Measurements from ENCODE around the gene PCDHGA1.

PCDHGA1 gene

DNA sequence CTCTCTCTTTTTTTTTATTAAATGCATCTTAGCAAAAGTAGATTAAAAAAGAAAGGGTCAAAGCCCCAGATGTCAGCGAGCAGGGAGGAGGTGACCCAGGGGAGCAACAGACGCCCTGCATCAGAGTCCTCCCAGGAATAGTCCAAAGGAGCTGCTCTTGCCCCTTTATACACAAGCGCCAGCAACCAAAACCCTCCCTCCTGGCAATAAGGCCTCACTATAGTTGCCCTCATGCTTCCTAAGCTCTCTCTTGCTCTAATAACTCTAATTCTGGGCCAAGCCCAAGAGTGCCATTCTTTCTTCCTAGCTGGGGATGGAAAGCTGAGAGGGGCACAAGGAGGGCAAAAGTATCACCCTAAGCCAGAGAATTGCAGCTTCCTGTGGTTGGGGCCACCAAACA, 184.8 kb downstream of the PCDHGA1 start:
- no peak for DNase-seq

- no peak for DNase-seq
Measured at GRCh38 chr5:141515946-141516671, 185.8 kb downstream of the PCDHGA1 start.

- DNase-seq = no peak
Measured at GRCh38 chr5:141516672-141517025, 186.3 kb downstream of the PCDHGA1 start.

- no peak for DNase-seq
Measured at GRCh38 chr5:141517312-141517711, 187.0 kb downstream of the PCDHGA1 start.

DNA sequence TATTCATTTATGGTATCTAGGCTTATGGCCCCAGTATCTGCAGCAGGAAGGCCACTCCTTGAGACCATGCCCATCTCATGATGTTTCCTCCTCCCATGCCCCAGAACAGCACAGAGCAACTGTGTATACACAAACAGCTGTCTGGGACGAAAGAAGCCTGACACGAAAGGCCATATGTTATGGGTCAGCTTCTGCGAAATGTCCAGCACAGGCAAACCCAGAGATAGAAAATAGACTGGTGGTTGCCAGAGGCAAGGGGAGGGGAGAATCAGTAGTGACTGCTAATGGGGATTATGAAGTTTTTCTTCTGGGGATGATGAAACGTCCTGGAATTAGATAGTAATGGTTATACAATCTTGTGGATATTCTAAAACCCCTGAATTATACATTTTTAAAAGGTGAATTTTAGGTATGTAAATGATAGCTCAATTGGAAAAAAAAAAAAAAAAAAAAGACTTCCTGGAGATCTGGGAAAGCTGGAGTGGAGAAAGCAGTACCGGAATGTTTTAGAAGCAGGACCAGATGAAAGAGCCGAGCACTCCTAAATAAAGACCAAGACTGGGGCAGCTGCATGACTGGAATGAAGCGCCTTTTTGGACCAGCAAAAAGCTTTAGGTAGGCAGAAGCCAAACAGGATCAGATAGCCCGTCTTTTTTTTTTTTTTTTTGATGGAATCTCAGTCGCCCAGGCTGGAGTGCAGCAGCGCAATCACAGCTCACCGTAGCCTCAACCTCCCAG, 187.7 kb downstream of the PCDHGA1 start:
- peak; percentile 77 for DNase-seq

- DNase-seq = peak; percentile 36
Measured at GRCh38 chr5:141518618-141519015, 188.3 kb downstream of the PCDHGA1 start.

DNA sequence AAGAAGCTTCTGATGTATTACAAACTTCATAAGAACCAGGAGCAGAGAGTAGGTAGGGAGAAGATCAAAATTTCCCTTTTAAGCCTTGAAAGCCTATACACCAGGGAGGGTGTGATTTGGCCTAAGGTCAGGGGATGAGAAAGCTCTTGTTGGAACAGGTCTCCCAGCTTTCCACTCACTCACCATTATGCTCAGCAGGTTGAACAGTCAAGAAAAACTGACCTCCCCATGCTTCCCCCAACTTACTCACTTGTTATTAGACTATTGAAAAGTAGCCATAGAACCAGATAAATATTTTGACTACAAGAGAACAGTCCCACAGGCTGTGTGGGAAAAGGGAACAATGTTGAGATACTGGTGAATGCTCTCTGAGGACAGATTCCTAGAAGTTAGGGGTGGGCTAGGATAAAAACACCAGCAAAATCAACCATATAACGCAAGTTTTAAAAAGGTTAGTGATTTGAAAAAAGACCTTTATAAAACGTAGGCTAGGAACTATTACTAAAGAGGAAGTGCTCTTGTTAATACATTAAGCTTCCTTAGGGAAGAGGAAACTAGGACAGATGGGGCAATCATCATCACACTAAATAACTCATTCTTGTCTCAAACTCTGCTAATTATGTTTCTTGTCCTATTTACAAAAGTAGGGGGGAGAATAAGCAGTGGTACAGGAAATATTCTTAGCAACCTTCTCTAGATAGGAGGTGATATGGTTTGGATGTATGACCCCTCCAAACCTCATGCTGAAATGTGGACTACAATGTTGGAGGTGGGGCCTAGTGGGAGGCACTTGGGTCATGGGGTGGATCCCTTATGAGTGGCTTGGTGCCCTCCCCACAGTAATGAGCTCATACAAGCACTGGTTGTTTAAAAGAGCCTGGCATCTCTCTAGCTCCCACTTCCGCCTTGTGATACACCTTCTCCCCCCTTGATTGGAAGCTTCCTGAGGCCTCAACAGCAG, 189.6 kb downstream of the PCDHGA1 start:
- DNase-seq = no peak

DNA sequence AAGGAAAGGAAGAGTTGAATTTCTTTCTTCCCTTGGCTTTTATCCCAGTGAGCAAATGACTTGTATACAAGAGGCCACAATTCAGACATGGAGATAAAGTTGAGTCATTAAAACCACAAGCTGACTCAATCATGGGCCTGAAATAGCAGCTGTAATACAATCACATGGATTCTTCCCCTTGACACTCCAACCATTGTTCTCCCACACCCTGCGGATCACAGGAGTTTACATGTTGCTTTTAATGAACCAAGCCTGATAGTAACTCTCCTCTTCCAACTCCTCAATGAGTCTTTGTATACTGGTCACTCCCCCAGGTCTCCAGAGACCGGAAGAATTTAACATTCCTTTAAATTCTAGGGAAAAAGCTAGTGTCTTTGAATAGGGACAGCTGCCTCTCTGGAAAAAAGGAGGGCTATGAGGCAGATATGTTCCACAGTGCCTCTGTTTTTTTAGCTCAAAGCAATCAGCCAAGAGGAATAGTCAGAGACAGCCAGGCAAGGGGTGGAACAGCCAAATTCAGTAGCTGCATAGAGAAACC, 191.0 kb downstream of the PCDHGA1 start:
- peak; percentile 99 for DNase-seq

GRCh38 chr5:141522301-141522700, 192.0 kb downstream of the PCDHGA1 start:
- no peak for DNase-seq

- DNase-seq = no peak
Measured at GRCh38 chr5:141523991-141524390, 193.7 kb downstream of the PCDHGA1 start.

DNA sequence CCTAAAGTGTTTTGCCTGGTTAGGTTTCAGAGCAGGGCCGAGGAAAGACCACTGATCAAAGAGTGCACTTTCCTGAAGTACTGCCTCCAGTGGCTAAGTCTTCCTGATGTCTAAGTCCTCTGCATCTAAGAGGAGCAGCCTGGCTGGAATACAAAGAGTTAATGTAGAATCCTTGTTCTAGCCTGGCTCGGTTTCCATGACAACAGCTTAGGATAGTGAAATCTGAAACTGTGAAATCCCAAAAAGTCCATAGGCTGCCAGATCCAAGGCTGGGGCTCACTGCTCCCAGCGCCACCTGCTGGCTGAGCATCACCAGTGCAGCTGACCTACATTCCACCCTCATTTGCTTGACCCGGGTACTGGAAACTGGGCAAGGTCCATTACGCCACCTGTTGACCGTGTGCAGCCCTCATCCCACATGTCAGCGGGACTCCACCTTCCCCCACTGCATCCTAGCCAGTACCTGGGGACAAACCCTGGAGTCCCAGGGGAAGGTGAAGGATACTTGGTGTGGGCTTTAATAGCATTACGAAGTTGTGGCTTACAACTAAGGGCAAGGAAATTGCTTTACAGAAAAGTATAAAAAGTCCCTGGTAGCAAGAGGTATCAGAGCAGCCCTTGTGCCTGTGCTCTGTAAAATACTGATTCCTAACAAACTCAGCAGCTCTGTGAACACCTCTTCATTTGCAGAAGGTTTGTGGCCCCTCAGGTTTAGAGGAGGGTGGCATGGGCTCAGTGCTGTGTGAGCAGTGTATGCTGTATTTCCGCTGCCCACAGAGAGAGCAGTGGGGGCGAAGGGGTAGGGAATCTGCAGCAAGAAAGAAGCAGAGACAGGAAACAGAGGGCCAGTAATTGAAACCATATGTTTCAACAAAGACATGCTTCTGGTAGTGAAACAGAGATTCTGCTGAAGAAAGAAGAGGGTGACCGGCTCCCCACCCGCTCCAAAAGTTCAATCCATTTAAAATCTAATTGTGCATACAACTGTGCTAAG, 194.6 kb downstream of the PCDHGA1 start:
- DNase-seq = peak; percentile 98

DNA sequence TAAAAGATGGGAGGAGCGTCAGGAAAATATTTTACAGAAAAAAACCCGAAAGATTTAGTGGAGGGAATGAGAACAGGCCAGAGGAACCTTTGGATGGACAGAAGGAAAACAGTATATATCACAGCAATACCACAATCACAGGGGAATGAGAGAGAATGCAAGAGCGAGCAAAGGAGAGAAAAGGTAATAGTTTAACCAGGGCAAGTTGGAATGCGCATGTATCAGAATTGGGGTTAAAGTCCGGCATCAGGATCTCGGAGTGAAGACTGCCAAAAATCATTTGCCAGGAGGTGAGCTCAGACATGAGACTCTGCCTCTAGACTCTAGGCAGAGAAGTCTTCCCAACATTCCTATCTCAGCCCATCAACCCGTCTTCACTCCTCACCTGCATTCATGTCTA, 195.3 kb downstream of the PCDHGA1 start:
- DNase-seq = peak; percentile 17

GRCh38 chr5:141527426-141527825, 197.1 kb downstream of the PCDHGA1 start:
- DNase-seq = no peak

GRCh38 chr5:141528291-141528984, 198.1 kb downstream of the PCDHGA1 start:
- peak; percentile 31 for DNase-seq

- peak; percentile 84 for DNase-seq
Measured at GRCh38 chr5:141529002-141529401, 198.7 kb downstream of the PCDHGA1 start.

- no peak for DNase-seq
Measured at GRCh38 chr5:141529873-141530272, 199.6 kb downstream of the PCDHGA1 start.

- DNase-seq = no peak
Measured at GRCh38 chr5:141532726-141533125, 202.4 kb downstream of the PCDHGA1 start.

DNA sequence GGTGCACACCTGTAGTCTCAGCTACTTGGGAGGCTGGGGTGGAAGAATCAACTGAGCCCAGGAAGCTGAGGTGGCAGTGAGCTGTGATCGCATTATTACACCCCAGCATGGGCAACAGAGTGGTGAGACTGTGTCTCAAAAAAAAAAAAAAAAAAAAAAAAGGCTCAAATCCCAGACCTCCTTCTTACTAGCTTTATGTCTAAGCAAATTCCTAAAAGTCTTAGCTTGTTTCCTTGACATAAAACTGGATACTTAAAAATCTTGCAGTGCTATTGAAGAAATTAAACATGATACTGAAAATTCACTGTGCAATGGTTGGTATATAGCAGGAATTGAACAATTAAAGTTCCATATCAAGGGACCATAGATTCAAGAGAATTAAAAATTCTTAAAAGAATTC, 203.6 kb downstream of the PCDHGA1 start:
- DNase-seq = no peak

DNA sequence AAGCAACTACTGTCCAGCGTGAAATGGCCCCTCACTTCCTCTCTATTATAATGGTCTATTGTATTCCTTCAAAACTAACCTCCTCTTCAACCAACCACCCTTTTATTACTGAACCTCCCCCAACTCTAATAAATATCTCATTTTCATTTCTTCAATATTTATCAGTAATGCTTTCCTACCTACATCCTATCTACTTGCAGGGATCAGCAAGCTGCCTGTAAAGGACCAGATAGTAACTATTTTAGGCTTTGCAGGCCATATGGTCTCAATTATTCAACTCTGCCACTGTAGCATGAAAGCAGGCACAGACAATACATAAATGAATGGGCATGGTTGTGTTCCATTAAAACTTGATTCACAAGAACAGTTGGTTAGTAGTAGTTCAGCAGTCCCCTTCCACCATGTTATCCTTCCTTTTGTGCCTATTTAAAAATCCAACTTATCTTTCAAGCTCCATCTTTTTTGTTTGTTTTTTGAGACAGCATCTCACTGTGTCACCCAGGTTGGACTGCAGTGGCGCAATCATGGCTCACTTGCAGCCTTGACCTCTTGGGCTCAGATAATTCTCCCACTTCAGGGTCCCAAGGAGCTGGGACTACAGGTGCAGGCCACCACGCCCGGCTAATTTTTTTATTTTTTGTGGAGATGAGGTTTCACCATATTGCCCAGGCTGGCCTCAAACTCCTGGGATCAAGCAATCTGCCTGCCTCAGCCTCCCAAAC, 204.3 kb downstream of the PCDHGA1 start:
- DNase-seq = no peak

DNA sequence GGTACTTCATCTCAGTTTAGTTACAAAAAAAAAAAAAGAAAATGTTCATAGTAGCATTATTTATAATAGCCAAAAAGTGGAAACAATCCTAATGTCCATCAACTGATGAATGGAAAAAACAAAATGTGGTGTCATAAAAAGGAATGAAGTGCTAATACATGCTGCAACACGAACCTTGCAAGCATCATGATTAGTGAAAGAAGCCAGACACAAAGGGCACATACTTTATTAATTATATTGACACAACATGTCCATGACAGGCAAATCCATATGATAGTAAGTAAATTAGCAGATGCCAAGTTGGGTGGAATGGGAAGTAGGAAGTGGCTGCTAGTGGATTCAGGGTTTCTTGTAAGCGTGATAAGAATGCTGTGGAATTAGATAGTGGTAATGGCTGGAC, 212.7 kb downstream of the PCDHGA1 start:
- no peak for DNase-seq
